KOPT-K1 (cell line): ENCODE measurements around the gene KIF20A.

Source experiments
- H3K27ac ChIP-seq: fragments of 200-600 bp; sonication (generic); 2 replicates; pipeline ENCODE4 v1.5.1; 2016; ENCODE audit warnings: antibody characterized with exemption, mild to moderate bottlenecking, low read depth, low read length; ENCODE audit not compliant: poor library complexity, severe bottlenecking
- H3K36me3 ChIP-seq: fragments of 200-600 bp; sonication (generic); 2 replicates; pipeline ENCODE4 v1.5.1; 2017; ENCODE audit warnings: antibody characterized with exemption, mild to moderate bottlenecking, low read length, moderate library complexity; ENCODE audit not compliant: insufficient read depth
- H3K9me3 ChIP-seq: fragments of 200-600 bp; sonication (generic); 2 replicates; pipeline ENCODE4 v1.5.1; 2017; ENCODE audit warnings: antibody characterized with exemption, low read length, mild to moderate bottlenecking; ENCODE audit not compliant: insufficient read depth, poor library complexity, severe bottlenecking

The KIF20A gene

GRCh38 chr5:138223532-138223931 lies 44.6 kb downstream of the KIF20A start:
- Histone ChIP-seq H3K36me3 (no peaks in the 10 kb centered on the region), H3K9me3 (peaks cover 16% of the 10 kb centered on the region), H3K27ac (no peak overlapping the region)

DNA sequence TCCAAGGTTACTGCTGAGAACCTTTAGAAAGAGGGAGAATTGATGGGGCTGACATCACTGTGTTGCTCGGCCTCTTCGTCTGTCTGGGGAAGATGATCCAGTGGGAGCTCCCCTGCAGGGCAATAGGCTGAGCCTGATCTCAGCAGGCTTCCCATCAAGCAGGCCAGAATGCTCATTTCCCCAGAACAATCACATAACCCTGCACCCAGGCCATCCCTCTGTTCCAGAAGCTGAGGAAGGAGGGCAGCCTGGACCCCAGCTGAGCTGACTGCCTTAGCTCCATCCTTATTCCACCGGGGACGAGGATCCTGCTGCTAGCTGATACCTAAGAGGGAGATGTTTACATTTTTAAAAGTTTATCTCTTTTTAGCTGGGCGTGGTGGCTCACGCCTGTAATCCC lies 45.8 kb downstream of the KIF20A start:
- H3K27ac ChIP-seq = no peak overlapping the region
- H3K9me3 ChIP-seq = peaks cover 16% of the 10 kb centered on the region
- H3K36me3 ChIP-seq = no peaks in the 10 kb centered on the region

DNA sequence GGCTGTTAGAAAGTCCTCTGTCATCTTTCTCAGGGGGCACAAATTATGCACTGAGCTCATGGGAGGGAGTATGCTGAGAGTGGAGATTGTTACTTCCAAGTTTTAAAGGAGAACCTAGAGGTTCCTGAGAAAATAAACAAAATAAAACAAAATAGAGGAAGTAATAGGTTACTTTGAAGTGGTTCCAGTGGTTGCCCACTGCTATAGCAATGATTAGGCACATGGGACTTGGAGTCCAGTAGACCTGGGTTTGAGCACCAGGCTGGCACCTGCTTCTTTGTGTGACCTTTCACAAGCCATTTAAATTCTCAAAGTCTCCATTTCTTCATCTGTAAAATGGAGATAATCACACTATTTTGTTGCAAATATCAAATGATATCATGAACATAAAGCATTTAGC lies 48.0 kb downstream of the KIF20A start:
- no peaks in the 10 kb centered on the region for H3K36me3 ChIP-seq
- peaks cover 16% of the 10 kb centered on the region for H3K9me3 ChIP-seq
- H3K27ac ChIP-seq = no peak overlapping the region

DNA sequence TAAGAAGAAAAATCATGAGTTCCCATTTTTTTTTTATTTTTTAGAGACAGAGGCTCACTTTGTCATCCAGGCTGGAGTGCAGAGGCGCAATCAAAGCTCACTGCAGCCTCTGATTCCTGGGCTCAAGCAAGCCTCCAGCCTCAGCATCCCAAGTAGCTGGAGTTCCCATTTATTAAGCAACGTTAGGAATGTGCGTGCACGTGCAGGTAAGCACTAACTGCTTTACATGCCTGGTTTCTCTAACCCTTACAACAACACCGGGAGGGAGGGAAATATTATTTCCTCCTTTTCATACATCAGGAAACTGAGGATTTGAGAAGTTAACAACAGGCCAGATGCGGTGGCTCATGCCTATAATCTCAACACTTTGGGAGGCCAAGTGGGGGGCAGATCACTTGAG lies 50.5 kb downstream of the KIF20A start:
- peaks cover 16% of the 10 kb centered on the region for H3K9me3 ChIP-seq
- H3K36me3 ChIP-seq = no peaks in the 10 kb centered on the region
- H3K27ac ChIP-seq = no peak overlapping the region

DNA sequence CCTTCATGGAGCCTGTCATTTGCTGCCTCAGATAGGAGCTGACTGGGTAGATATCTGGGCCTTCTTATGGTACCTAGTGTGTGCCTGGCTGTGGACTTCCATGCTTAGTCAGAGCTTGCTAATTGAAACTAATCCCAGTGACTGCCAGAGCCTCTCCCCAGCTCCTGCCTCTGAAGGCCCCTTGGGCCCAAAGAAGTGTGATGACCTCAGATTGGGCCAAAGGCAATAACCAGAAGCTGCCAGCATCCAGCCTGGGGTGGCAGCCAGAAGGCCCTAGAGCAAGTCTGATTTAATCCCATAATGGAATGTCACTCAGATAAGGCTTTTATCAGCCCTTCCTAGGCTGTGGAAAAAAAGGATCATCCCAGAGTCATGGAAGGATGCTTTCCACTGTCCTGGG lies 51.3 kb downstream of the KIF20A start:
- Histone ChIP-seq H3K9me3 (peaks cover 16% of the 10 kb centered on the region), H3K36me3 (no peaks in the 10 kb centered on the region), H3K27ac (no peak overlapping the region)

- H3K9me3 ChIP-seq = peaks cover 10% of the 10 kb centered on the region
- no peak overlapping the region for H3K27ac ChIP-seq
- H3K36me3 ChIP-seq = no peaks in the 10 kb centered on the region
These were observed 52.2 kb downstream of the KIF20A start for GRCh38 chr5:138230981-138231589.

- no peak overlapping the region for H3K27ac ChIP-seq
- H3K9me3 ChIP-seq = no peaks in the 10 kb centered on the region
- no peaks in the 10 kb centered on the region for H3K36me3 ChIP-seq
These were observed 54.4 kb downstream of the KIF20A start for GRCh38 chr5:138233280-138233679.

- Histone ChIP-seq H3K36me3 (no peaks in the 10 kb centered on the region), H3K27ac (no peak overlapping the region), H3K9me3 (no peaks in the 10 kb centered on the region)
These were observed 55.7 kb downstream of the KIF20A start for GRCh38 chr5:138234651-138235050.
